Activated CD4-positive, alpha-beta T cell treated with anti-CD3 and anti-CD28 coated beads, Interleukin-2, Interleukin-4, amounts not matched to agents 100 ng/mL and 50 ng/mL, durations not matched to agents 16 hours and 8 hours (primary cell): ENCODE data around the gene TMA7B.
"Not testable (repeated sequence)": the region's sequence is repeated elsewhere in the genome, so short reads cannot be mapped to it uniquely, and the experiment has no call there.

Experiments used
- DNase-seq: peaks from one replicate; pipeline ENCODE4 v3.0.0-alpha.2; 2020; ENCODE audit warnings: low spot score

The TMA7B gene

DNA sequence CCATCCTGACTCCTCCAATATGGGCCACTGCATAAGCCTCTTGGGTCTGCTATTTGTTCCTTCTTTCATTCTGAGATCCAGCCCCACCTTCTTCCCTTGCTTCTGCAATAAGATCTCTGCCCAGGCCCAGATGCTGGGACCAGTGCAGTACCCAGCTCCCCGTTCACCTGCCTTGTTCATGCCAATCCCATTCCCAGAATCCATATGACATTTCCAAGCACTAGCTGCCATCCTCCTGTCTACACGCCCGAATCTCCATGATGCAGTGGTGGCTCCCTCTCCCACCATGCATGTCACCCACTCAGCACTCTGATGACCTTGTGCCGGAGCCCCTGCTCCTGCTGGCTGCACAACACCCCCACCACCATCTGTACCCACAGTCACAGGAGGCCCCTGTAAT, 23.1 kb downstream of the TMA7B start:
- no peak for DNase-seq

DNA sequence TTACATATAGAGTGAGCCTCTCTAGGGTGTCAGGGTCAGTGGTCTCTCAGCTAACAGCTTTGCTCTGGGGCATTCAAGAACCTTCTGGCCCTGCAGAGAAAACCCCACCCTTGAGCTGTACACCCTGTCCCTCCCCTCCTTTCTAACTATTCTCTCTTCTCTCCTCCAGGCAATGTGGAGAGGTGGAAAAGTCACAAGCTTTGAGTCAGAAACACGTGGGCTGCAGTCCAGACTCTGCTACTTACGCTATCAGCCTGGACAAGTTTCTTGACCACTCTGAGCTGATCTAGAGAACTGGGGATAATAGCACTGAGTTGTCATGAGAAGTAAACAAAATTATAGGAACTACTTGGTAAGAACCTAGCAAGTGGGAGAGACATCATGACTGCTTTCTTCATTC, 23.8 kb downstream of the TMA7B start:
- DNase-seq: no peak

DNA sequence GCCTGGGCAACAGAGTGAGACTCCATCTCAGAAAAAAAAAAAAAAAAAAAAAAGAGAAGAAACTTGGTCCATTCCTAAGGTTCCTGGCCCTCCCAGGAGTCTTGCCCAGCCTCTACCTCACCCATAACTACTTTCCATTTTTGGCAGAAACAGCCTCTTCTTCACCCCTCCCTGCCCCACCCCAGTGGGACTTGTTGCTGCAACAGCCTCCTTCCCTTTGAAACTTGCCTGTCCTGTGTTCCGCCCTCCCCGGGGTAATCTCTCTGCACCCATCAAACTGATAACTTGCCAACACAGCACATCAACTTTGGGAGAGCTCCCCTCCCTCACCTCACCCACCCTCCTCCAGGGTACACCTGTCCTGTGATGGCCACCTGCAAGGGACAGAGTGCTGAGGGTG, 24.5 kb downstream of the TMA7B start:
- DNase-seq: no peak

DNA sequence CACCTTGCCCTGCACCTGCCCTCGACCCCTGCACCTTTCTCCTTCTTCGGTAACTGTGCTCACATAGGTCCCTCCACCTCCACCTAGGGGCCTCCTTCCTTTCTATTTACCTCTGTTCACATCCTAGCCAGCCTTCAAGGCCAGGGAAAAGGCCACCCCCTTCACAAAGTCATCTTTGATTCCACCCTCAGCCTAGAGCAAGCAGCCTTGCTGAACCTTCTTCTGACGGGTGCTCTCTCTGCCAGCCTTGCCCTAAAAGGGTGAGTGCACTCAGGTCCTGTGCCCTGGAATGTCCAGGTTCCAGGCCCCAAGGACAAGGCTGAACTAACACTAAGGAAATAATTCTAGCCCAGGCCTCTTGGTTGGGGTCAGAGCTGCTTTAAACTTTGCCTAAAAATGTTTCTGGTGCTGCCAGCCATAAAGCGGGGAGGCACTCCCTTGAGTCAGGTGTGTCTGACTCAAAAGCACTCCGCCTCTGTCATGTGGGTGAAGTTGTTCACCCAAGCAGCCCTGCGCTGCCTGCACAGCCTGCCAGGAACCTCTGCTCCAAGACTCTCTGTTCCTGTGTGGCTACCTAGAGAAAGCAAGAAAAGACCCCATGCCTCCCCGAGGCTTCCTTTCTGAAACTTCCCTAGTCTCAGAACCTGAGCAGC, 25.3 kb downstream of the TMA7B start:
- no peak for DNase-seq

DNA sequence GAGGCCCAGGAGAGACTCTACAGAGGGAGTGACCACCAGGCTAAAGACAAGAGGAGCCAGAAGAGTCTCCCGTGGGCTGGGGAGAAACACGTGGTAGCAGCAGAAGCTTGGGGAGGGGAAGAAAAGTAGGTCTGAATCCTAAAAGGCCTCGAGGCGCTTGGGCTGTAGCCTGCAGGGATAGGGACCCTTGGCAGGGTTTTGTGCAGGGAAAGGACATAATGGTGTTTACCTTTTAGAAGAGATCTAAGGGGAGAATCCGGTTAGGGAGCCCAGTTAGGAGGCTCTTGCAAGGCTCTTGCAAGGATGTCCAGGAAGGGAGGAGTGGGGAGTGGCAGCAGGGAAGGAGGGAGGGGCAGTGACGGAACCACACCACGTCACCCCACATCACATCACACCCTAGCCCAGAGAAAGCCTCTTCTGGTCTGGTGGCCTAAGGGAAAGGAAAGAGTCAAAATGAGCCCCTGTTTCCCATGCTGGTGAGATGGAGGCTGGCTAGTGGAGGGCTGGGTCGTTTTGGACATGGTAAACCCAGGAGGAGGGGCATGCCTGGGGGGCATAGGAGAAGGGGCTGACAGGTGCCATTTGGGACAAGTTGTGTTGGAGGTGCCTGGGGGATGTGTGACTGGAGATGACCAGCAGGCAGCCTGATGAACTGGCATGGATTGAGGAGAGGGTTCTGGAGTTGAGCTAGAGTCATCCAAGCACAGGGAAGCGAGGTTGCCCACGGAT, 28.4 kb downstream of the TMA7B start:
- no peak for DNase-seq

DNA sequence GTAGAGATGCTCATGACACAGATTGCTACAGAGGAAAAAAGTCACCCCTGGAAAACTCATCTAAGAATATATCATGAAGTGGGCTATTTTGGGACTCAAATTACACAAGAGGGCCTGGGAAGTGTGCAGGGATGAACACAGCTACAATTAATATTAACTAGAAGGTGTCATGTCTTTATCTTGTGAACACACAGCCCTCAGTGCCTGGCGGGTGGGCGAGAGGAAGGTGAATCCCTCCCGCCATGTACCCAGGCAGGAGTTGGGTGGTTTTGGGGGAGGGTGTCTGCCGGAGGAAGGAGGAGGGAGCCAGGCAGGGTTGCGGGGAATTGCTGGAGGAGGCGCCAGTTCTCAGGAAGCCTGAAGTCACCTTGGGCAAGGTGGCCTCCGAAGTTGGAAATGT, 29.4 kb downstream of the TMA7B start:
- no peak for DNase-seq

DNA sequence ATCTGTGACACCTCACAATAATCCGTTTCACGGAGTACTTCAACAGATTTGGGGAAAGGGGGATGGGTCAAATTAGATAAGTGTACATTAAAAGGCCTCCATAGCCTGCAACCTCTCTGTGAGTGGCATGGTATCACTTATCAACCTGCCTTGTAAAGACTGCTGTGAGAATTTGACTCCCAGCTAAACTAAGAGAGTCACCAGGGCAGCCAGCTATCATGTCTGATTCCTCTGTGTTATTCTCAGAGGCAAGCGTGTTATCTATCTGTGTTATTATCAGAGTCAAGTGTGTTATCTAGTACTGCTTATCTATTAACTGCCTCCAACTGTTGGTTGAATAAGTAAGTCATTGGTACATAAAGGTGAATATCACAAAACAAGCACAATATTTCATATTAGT, 30.5 kb downstream of the TMA7B start:
- DNase-seq: no peak

DNA sequence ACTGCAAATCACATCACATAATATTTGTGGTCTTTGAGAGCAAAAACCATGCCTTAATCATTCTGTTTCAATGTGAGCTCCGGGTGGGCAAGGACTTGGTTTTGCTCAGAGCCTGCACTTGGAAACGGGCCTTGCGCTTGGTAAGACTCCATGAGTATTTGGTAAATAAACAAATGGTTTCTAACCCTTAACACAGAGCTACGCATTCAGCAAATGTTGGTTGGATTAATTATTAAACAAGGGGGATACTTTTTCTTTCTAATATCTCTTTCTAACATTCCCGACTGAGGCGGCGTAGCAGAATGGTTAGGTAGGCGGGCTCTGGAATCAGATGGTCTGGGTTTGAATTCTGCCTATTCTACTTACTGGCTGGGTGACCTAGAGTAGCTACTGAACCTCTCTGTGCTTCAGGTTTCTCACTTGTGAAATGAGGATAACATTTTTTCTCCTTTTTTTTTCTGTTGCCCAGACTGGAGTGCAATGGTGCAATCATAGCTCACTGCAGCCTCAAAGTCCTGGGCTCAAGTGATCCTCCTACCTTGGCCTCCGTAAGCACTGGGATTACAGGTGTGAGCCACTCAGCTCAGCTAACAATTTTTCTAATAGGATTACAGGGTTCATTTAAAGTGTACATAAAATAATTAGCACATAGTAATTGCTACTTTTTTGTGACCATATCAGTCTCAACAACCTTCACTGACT, 31.1 kb downstream of the TMA7B start:
- no peak for DNase-seq

DNA sequence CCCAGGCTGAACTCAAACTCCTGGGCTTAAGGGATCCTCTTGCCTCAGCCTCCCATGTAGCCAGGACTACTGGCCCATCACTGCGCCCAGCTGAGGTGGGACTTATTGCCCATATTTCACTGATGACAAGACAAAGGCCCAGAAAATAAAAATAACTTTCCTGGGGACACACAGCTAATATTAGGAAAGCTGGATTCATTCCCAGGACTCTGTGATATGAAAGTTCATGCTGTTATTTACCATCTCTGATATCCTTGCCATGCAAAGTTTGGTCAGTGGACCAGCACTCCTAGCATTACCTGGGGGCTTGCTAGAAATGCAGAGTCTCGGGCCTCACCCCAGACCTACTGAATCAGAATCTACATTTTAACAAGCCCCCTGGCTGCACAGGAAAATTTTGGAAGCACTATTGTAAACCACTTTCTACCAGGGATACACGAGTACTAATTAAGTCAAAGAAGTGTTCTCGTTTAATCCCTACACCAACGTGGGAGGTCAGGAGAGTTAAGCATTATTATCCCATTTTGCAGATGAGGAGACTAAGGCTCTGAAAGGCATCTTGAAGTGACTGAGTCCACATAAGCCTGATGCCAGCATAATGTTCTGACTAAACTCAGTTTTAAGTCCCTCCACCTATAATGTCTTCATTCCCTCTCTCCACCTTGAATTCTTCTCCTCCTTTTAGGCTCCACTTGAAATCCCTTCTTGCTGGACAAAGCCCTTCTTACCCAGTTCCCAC, 32.1 kb downstream of the TMA7B start:
- no peak for DNase-seq

DNA sequence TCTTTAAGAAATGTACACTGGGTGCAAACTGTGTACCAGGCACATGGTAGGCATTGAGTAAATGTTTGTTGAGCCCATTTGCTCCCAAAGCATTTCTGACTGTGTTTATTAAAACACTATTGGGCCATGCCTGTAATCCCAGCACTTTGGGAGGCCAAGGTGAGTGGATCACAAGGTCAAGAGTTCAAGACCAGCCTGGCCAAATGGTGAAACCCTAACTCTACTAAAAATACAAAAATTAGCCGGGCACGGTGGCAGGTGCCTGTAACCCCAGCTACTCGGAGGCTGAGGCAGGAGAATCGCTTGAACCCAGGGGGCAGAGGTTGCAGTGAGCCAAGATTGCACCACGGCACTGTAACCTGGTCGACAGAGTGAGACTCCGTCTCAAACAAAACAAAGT, 32.7 kb downstream of the TMA7B start:
- not testable (repeated sequence) for DNase-seq

DNA sequence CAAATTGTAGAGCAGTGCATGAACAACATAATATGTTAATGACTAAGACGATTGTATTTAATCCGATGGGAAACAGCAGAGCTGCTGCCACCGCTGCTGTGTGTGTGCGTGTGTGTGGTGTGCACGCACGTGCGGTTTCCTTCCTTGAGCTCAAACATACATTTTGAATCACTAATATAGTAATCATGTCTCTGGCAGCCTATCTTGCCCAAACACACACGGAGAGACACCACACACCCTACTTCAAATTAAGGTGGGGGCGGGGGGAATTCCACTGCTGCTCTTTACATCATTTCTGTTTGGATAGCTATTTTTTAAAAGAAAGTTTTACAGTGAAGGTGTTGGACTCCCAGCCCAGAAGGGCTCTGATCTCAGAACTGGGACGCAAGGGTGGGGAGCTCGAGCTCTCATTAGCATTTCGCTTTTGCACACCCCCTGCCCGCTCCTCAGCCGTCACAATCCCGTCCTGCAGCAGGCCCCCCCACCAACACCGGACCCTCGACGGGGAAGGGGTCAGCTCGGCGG, 33.9 kb downstream of the TMA7B start:
- no peak for DNase-seq

DNA sequence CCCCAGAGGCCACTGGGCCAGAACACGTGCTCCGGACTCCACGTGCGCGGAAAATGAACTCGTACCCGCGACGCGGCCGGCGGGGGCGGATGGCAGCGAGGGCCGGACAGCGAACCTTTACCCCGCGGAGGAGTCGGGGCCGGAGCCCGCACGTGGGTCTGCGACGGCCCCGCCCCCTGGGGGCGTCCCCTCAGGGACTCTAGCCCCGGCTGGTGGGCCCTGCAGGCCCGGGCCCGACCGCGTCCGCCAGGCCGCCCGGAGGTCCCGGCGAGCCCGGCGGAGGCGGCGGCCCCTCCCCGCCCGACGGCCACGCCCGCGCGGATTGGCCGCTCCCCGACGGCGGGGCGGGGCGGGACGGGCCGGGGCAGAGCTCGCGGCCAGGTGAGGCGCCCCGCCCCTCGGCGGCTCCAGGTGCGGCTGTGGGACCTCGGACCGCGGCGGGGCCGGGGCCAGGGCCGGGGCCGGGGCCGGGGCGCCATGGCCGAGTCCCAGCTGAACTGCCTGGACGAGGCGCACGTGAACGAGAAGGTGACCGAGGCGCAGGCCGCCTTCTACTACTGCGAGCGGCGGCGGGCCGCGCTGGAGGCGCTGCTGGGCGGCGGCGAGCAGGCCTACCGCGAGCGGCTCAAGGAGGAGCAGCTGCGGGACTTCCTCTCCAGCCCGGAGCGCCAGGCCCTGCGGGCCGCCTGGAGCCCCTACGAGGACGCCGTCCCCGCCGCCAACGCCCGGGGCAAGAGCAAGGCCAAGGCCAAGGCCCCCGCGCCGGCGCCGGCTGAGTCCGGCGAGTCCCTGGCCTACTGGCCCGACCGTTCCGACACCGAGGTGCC, 34.6 kb downstream of the TMA7B start, which contains the start of gene FAM83F:
Gene FAM83F (plus strand): TSS at position 389 of the 827 bp plus-strand sequence. CDS start 89 bp downstream, at position 478.
- no peak for DNase-seq

DNA sequence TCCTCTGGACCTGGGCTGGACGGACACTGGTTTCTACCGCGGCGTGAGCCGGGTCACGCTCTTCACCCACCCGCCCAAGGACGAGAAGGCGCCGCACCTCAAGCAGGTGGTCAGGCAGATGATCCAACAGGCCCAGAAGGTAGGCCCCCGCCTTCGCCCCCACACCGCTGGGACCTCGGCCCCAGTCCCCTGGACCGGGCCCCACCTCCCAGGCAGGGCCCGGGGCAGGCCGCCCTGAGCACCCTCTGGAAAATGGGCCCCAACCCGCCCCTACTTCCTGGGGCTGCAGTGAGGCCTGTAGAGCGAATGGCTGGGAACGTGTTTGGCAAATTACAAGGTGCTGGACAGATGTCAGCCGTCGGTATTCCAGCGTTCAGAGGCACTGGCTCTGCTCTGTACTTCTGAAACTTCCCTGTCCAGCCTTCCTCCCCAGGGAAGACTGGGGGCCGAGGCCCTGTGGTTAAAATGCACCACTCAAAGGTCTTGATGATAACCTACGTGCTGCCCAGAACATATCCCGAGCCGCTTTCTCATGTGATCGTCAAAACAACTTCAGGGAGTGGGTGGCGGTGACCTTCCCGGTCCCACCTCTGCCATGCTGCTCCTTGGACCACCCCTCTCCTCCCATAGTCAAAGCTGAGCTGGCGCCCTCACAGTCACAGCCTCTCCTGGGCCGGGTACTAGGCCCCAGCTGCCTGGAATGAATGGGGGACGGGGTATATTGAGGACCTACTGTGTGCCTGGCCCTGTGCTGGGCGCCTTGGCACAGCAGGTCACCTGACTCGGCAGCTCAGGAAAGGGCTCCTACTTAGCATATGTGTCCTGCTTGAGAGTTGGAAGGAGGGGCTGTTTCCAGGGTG, 35.4 kb downstream of the TMA7B start:
- no peak for DNase-seq

DNA sequence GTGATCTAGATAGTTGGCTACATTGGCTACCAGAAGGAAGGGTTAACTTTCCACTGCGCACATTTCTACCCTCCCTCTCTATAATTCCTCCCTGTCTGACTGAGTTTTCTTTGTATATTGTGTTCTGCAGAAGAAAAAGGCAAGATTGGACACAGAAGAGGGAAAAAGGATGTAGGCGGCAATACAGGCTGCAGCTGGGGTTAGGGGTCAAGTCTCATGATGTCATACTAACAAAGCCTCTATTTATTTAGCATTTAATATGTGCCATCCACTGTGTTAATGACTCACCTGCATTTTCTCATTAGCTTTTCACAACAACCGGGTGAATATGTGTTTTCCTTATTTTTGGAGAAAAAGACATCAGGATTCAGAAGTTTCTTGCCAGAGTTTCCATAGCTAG, 36.5 kb downstream of the TMA7B start:
- no peak for DNase-seq

DNA sequence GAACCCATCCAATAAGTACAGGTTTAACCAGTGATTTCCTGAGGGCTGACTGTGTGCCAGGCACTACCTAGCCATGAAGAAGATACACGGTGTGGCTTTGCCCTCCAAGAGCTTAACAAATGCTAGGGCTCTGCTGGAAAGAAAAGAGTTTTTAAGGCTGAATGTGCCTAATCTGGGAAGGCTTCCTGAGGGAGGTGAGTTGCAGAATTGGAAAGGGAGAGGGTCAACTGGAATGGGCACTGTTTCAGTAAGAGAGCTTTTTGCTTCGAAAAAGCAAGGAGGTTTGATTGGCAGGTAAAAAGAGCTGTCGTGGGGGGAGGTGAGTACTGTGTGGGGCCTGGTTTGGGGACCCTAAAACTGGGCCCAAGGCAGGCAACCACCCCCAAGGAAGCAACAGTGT, 37.2 kb downstream of the TMA7B start:
- no peak for DNase-seq

DNA sequence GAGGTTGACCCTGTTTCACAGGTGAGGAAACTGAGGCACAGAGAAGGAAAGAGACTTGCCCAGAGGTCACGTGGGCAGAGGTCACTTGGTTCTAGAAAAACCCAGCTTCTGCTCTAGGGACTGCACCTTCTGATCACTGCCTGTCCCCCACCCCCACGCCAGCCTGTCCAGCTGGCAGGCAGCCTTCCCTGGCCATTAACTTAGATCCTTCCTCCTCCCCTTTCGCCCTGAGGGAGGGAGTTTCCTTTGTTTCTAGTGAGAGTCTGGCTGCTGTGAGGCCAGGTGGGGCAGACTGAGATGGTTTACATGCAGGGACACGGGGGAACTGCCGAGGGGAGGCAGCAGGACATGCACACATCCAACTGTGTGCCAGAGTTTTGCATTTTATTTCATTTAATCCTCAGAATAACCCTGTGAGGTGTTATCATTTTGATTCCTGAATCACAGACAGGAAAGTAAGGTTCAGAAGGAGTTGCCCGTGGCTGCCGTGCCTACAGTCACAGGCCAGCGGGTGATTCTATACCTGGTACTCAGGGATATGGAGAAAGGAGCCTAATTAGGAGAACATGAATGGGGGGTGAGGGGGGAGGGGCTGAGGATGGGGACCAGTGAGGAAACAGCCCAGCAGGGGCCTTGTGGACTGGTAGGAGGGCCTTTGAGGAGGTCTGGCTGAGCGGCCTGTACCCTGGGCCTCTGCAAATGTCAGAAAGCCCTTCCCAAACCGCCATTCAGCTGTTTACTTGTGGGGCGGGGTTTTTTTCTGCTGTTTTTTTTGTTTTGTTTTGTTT, 37.9 kb downstream of the TMA7B start:
- DNase-seq: no peak

DNA sequence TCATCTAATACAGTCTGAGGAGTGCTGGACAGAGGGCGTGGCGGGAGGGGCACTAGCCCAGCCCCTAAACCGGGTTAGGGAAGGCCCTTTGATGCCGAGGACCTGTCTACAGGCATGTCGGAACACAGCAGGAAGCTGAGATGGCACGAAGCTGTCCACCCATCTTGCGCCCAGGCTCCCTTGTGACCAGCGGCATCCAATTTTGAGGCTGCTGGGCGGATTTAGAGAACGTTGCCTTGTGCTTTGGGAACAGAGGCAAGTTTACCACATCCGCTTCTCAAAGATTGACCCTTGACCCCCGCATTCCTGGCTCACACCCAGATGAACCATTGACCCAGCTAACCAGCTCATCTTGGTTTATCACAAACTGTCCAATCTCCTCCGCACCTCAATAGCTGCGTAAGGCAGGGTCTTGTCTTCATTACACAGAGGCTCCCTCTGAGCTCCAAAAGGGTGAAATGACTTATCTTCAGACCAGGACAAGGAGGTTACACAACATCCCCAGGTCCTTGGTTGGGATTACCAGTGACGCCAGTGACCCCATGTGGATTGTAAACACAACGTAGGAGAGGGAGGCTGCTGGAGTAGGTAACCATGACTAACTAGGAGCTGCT, 39.1 kb downstream of the TMA7B start:
- no peak for DNase-seq

DNA sequence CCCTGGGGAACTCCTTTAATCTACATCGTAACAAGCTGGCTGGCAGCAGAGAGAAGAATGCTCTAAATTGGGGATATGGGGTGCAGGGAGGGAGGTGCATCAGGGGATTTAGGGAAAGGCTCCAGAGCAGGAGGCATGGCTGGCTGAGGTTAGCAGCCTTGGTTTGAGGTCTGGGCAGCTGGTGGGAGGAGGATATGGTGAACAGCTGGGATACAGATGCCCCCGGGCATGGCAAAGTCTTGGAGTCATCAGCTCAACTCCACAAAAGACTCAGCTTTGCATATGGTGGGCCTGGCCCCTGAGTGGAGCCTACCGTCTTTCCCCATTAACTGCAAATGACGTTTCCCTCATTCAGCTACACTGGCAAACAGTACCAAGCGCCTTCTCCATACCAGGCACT, 40.0 kb downstream of the TMA7B start:
- DNase-seq: no peak

DNA sequence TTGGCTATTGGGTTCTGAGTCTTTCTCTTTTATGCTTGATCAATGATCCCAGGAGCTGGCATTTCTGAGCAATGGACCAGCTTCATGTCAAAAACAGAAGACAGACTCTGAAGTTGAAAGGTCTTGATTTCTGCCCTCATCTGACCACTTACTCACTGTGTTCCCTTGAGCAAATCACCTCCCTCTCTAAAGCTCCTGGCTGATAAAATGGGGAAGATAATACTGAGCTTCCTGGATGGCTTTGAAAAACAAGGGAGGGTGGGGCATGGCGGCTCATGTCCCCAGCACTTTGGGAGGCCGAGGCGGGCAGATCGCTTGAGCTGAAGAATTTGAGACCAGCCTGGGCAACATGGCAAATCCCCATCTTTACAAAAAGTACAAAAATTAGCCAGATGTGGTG, 40.9 kb downstream of the TMA7B start:
- DNase-seq: no peak
